ENCODE data around the gene SLC25A44.
"Not testable (repeated sequence)": the region's sequence is repeated elsewhere in the genome, so short reads cannot be mapped to it uniquely, and the experiment has no call there.

SLC25A44 gene

GRCh38 chr1:156164125-156164831 lies 29.6 kb upstream of the SLC25A44 start:
- no peak for DNase-seq

DNA sequence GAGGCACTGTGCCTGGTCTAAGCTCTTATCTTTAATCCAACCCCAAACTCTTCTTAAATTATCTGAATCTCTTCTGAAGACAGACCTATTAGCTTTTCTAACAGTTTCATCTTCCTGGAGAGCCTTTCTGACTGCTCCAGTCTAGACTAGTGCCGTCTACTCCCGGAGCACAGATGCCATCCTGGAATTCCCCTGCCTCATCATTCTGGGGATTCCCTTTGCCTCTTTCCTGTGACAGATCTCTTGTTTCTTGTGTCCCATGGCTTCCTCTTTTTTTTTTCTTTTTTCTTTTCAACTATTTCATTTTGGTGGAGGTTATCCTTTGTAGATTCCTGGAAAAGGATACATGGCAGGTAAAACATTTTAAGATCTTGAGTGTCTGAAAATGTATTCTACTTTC lies 28.8 kb upstream of the SLC25A44 start:
- DNase-seq, result no peak

DNA sequence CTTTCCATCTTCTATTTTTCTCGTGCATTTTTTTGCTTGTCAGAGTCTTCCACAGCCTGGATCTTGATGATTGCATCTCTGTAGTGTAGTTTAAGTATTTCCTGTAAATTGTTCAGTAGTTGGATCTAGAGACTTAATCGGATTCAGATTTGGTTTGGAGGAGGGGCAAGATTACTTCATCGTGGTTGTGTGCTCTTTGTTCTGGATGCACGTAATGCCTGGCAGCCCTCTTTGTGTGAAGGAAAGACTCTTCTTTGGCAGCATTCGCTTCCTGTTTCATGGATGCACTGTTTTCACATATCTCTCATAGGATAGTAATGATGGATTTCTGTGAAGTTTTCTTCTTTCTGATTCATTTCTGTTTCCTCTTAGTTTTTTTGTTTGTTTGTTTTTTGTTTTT lies 26.4 kb upstream of the SLC25A44 start:
- no peak for DNase-seq

DNA sequence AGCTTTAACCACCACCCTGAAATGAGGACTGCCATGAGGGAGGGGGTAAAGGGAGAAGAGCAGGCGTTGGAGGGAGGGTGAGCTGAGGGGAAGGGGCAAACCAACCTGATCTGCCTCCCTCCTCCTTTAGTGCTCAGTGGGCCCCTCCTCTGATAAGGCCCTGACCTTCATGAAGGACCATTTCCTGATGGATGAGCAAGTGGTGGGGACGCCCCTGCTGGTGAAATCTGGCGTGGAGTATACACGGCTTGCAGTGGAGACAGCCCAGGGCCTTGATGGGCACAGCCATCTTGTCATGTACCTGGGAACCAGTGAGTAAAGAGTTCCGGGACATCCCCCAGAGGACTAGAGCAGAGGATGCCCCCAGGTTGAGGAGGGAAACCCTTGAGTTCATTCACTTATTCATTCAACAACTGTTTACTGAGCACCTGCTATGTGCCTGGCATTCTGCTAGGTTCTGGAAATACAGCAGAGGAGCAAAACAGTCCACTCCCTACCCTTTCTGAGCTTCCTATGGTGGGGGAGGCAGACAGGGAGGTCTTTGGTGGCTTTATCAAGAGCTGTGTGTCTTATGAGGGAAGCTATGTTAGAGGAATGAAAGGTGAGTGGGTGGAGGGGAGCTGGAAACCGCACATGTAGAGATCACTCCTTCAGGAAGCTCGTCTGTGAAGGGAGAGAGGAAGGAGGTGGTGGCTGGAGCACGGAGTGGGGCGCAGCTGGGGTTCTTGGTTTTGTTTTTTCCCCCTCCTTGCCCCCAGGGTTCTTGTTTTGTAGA lies 21.0 kb upstream of the SLC25A44 start:
- no peak for DNase-seq

DNA sequence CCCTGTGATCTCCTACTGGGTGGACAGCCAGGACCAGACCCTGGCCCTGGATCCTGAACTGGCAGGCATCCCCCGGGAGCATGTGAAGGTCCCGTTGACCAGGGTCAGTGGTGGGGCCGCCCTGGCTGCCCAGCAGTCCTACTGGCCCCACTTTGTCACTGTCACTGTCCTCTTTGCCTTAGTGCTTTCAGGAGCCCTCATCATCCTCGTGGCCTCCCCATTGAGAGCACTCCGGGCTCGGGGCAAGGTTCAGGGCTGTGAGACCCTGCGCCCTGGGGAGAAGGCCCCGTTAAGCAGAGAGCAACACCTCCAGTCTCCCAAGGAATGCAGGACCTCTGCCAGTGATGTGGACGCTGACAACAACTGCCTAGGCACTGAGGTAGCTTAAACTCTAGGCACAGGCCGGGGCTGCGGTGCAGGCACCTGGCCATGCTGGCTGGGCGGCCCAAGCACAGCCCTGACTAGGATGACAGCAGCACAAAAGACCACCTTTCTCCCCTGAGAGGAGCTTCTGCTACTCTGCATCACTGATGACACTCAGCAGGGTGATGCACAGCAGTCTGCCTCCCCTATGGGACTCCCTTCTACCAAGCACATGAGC lies 17.2 kb upstream of the SLC25A44 start:
- DNase-seq, result no peak

- no peak for DNase-seq
Observed at GRCh38 chr1:156177919-156178654, 15.8 kb upstream of the SLC25A44 start.

GRCh38 chr1:156180471-156180870 lies 13.4 kb upstream of the SLC25A44 start:
- DNase-seq, result no peak

DNA sequence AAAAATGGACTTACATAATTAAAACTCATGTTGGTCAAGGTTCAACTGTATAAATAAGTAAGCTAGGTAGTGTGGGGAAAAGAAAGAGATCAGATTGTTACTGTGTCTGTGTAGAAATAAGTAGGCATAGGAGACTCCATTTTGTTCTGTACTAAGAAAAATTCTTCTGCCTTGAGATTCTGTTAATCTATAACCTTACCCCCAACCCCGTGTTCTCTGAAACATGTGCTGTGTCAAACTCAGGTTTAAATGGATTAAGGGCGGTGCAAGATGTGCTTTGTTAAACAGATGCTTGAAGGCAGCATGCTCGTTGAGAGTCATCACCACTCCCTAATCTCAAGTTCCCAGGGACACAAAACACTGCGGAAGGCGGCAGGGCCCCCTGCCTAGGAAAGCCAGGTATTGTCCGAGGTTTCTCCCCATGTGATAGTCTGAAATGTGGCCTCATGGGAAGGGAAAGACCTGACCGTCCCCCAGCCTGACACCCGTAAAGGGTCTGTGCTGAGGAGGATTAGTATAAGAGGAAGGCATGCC lies 12.4 kb upstream of the SLC25A44 start:
- not testable (repeated sequence) for DNase-seq

DNA sequence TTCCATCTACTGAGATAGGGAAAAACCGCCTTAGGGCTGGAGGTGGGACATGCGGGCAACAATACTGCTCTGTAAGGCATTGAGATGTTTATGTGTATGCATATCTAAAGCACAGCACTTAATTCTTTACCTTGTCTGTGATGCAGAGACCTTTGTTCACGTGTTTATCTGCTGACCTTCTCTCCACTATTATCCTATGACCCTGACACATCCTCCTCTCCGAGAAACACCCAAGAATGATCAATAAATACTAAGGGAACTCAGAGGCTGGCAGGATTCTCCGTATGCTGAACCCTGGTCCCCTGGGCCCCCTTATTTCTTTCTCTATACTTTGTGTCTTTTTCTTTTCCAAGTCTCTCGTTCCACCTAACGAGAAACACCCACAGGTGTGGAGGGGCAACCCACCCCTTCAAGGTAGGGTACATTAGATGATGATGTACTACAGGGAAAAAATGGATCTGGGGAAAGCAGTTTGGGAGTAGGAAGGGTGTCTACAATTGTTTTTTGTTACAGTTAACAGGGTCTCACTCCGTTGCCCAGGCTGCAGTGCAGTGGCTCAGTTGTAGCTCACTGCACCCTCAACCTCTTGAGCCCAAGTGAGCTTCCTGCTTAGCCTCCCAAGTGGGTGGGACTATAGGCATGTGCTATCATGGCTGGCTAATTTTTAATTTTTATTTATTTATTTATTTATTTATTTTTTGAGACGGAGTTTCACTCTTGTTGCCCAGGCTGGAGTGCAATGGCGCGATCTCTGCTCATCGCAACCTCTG lies 11.7 kb upstream of the SLC25A44 start:
- DNase-seq, result not testable (repeated sequence)

GRCh38 chr1:156186347-156187177 lies 7.3 kb upstream of the SLC25A44 start:
- DNase-seq, result not testable (repeated sequence)

GRCh38 chr1:156190265-156190664 lies 3.6 kb upstream of the SLC25A44 start:
- not testable (repeated sequence) for DNase-seq

GRCh38 chr1:156191292-156191964 lies 2.5 kb upstream of the SLC25A44 start:
- no peak for DNase-seq

- no peak for DNase-seq
Observed at GRCh38 chr1:156193208-156193487, 756 bp upstream of the SLC25A44 start.

DNA sequence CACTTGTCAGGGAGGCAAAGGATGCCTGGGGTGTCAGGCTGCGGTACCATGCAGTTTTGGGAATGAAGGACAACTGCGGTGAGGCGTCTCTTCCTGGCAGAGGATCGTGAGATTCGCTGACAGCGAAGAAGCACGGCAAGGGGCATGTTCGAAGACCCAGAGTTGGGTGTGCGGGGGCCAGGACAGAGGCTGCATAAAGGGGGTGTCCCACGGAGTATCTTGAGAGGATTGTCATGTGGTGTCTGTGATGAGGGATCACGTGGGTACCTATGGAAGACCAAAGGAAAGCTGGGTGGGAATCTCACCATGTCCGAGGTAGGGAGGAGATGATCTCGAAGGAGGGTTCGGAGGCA lies 372 bp downstream of the SLC25A44 start:
- no peak for DNase-seq

GRCh38 chr1:156195853-156196252 lies 1.9 kb downstream of the SLC25A44 start:
- DNase-seq, result no peak

GRCh38 chr1:156196445-156196844 lies 2.5 kb downstream of the SLC25A44 start:
- no peak for DNase-seq

DNA sequence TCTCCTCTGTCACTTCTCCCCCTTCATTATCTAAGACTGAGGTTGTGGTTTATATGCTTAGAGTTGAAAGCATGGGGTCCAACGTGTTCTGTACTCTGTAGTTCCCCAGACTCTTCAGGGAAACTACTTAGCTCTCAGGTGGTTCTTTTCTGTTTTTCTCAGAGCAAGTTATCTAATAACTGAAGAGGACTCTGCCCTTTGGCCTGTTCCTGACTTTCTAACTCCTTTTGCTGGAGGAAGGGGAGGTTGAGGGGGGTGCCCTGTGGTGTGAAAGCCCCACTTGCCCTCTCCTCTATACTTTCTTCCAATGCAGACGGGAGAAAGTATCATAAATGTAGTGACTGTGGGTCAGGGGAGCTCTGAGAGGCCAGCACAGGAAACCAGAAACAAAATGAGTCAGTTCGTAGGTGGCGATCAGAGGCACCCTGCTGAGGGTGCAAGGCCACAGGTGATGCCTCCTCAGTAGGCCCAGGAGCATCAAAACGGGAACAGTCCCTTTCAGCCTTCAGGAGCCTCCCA lies 5.0 kb downstream of the SLC25A44 start:
- peak; percentile 54 for DNase-seq

DNA sequence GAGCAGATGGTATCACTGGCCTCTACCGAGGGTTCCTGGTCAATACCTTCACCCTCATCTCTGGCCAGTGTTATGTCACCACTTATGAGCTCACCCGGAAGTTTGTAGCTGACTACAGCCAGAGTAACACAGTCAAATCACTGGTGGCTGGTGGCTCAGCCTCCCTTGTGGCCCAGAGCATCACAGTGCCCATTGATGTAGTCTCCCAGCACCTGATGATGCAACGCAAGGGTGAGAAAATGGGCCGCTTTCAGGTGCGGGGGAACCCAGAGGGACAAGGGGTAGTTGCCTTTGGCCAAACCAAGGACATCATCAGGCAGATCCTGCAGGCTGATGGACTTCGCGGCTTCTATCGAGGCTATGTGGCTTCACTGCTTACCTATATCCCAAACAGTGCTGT lies 6.1 kb downstream of the SLC25A44 start:
- DNase-seq, result no peak

DNA sequence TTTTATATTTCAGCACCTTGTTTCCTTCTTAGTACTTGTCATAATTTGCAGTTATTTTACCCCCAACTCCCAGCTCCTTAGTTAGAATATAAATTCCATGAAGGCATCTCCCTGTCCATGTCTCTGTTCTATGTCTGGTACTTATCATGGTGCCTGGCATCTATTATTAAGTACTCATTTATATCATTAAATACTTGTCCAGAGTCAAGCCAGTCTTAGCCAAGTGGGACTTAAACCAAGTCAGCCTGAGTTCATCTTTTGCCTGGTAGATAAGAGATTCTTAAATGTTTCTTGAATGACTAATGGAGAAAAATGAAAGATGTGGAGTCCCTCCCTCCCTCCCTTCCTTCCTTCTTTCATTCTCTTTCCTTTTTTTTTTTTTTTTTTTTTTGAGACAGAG lies 9.4 kb downstream of the SLC25A44 start:
- no peak for DNase-seq

DNA sequence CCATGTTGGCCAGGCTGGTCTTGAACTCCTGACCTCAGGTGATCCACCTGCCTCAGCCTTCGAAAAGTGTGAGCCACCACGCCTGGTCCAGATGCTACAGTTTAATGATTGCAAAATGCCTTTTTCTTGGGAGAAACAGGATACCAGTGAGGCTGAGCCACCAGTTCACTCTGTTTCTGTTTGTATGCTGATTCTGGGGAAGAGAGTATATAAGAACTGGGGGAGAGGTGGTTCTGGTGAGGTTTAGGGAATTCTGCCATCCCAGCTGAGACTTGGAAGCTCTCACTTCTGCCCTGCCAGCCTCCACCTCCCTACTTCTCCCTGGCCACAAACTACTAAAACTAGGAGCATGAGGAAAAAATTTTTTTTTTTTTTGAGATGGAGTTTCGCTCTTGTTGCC lies 10.8 kb downstream of the SLC25A44 start:
- DNase-seq, result no peak

DNA sequence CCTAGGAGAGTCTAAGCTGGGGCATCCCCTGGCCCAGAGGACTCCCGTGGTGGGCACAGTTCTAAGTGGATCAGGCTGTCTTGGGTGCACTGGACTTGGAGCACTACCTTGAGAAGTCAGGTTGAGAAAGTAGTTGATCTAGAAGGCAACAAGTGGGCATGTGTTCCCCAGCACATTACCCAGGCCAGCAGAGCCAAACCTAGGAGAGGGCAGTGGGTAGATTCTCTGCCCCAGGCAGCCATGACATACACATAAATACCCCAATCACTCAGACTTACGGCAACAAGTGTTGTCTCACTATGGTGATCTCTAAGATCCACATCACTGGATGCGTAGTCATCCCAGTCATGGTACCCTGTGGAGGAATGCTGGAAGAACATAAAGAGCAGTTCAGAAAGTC lies 17.3 kb downstream of the SLC25A44 start:
- DNase-seq, result no peak

Measured in stimulated activated CD8-positive, alpha-beta memory T cell treated with anti-CD3 and anti-CD28 coated beads, Interleukin-4, amount 100 ng/mL, for 48 hours (primary cell).